HG03457 (cell line): ENCODE results near the gene KLHL11.

Source experiments
- ATAC-seq: cut with Tn5 transposase; IDR thresholded peaks from one replicate; pipeline ENCODE4 v1.9.1; 2021; ENCODE audit warnings: moderate number of reproducible peaks; ENCODE audit not compliant: unreplicated experiment

Gene KLHL11

GRCh38 chr17:41811549-41812380 is 53.5 kb downstream of the KLHL11 start, which contains the start of gene P3H4:
TSS of gene P3H4 (minus strand) at chr17:41811949. CDS start at chr17:41811915, 34 bp downstream.
- peak; percentile 48 for ATAC-seq

DNA sequence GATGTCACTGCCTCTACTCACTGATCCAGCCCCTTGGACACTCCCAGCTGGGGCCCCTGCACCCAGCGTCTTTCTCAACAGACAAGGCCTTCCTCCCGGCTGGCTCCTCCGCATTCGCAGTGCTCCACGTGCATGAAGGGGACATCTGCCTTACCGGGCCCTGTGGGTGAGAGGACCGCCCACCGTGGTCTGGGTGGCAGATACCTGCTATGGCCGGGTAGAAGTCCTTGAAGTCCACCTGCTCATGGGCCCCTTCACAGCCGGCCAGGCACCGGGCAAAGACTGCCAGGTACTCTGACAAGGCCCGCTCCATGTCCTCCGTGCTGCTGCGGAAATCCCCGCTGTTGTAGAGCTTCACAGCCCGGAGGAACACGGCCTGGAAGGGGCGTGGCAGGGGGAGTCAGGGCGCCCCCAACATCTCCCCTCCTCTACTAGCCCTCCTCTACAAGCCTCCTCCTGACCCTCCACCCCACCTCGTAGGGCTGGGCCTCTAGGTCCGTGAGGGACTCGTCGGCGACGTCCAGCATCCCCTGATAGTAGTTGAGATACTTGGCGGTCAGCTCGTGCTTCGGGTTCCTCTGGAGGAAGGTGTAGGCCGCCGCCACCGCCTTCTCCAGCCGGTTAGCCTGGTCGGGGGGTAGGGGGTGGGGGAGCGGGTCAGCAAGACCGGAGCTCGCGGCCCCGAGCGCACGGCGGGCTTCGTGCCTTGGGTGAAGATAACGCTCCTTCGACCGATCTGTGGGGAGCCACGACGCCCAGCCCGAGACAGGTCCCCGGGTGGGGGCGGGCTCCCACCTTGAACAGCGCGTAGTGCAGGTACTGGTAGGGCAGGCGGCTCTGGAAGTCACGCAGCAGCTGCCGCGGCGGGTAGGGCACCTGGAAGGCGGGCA is 54.3 kb downstream of the KLHL11 start:
- ATAC-seq = peak; percentile 13

DNA sequence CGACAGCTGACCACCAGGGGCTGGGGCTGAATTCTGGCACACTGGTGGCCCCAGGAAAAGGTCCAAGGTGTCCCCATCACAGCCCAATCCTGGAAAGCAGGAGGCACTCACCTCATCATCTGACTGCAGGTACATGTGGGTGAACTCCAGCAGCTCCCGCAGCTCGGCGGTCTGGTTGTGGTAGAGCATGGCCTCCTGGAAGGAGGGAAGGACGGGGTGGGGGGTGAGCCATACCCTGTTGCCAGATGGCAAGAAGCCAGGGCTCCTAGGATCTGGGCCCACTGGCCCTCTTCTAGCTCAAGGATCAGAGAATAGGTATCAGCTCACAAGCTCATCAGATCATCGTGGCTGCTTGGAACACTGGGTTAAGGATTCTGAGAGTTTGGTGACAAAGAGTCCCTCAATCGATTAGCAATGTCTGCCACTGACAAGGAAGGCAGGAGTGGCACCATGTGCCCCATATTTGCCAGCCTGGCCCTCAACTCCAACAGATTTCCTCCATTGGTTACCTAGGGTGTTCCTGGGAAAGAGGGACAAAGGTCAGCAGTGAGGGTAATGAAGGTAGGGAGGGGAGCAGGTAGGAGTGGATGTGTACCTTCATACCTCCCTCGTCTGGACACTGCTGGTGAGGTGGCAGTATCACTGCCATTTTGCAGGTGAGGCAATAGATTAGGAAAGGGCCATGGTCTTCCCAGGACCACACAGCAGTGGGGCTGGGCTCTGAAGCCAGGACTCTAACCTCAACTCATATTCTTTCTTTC is 58.4 kb downstream of the KLHL11 start:
- ATAC-seq = no peak
